HG03108 (cell line): ENCODE measurements around the gene MGAT4D.
"Not testable (repeated sequence)": the region's sequence is repeated elsewhere in the genome, so short reads cannot be mapped to it uniquely, and the experiment has no call there.

ENCODE experiments used
- ATAC-seq: cut with Tn5 transposase; IDR thresholded peaks from one replicate; pipeline ENCODE4 v1.9.1; 2021; ENCODE audit warnings: moderate library complexity; ENCODE audit not compliant: unreplicated experiment

MGAT4D gene

DNA sequence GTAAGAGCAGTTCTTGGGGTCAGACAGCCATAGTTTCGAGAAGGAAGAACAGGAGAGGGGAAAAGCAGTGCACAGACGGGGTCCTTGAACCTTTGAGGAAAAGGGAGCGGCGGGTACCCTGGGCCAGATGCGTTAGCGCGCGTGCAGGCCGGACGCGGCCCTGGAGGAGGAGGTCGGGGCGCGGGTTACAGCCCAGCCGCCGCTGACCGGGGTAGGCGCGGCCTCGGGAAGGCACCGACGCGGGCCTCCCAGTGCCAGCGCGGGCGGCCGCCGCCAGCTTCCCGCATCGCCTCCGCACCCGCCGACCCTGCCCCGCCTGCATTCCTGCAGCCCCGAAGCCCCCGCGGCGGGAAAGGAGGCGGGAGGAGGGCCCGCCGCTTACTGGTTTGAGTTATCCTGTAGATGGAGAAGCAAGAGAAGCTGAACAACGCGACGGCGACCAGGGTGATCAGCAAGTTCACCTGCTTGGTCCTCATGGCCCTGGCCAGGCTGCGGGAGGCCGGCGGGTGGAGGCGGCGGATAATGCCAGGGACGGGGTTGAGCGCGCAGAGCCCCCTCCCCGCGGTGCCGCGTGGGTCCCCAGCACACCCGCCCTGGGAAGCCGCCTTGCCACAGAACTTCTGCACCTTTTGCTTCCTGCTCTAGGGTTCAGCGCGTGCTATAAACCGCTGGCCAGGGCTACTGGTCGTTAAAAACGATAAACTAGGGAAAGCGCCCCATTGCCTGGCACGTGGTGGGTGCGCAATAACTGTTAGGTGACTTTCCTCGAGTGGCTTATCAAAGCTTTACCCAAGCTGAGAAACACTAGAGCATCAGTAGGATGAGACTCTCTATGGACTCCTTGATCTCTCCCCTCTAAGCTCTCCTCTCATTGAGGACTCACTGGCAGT, at the start of gene MGAT4D:
Gene MGAT4D (minus strand): TSS at position 547 of the 890 bp plus-strand sequence. CDS start 71 bp downstream, at position 476.
- no peak for ATAC-seq

DNA sequence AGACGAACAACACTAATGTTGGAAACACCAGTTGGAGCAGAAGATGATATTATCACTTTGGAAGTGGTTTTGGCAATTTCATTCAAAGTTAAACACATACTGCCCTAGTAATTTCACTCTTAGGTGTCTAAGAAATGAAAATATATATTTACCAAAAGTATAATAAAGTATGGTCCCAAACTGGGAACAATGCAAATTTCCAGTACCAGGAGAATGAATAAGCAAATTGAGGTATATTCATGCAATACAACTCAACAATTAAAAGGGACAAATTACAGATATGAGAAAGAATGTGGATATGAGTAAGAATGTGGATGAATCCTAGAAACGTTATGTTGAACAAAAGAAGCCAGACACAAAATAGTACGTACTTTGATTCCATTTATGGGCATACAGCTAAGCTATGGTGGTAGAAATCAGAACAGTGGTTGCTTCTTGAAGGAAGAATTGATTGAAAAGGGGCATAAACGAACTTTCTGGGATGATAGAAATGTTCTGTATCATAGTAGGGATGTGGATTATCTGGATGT, 35.9 kb upstream of the MGAT4D start:
- ATAC-seq, result no peak

DNA sequence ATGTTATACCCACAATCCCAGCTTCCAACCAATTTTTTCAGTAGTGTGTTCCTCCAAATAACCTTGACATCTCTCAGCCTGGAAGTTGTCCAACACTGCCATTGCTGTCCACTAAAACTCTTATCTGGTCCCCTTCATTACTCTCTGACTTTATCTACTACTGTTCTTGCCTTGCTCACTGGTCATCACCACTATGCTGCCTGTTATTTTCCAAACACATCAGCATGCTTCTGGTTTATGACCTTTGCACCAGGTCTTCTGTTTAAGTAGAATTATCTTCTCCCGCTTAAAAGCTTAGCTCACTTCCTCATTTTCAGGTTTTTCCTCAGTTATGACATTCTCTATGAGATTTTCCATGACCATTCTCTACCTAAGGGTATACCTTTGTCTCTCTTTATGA, 31.3 kb upstream of the MGAT4D start:
- no peak for ATAC-seq

DNA sequence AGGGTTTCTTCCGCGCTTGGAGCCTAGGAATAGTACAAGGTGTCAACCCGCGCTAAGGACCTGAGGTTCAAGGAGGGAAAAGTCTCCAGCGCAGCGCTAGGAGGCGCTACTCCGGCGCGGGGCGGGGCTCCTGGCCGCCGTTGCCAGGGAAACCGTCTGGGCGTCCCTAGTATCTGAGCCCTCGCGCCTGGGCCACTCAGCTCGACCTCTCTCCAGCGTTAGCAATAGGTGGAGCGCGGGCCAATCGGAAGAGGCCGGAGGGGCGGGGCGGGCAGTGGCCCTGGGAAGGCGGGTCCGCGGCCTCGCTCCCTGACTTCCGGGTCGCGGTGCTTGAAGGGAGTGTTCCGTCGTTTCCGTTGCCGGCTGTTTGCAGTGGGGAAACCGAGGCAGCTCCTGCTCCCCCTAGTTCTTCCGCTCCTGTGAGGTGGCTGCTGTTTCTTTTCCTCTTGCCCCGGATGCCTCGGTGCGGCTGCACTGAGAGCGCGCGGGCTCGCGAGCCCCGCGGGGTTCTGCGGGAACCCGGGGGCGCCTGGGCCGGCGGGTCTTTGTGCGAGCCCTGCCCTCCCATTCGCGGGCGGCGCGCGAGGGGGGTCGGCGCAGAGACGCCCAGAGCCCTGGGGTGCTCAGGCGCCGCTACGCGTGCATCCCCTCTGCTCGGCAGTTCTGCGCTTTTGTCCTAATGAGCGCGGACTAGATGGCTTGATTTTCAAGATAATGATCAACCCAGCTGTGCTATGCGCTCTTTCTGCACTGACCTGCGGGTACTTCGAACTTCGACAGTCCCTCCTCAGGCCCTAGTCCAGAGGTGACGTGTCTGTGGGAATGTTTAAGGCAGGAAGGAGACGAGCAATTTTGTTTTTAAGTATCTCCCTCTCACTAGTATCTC, 26.0 kb upstream of the MGAT4D start, which contains the start of gene ELMOD2:
Gene ELMOD2 (plus strand): TSS at position 312 of the 886 bp plus-strand sequence. CDS start 1,261 bp downstream, outside the sequence.
- peak; percentile 100 for ATAC-seq

DNA sequence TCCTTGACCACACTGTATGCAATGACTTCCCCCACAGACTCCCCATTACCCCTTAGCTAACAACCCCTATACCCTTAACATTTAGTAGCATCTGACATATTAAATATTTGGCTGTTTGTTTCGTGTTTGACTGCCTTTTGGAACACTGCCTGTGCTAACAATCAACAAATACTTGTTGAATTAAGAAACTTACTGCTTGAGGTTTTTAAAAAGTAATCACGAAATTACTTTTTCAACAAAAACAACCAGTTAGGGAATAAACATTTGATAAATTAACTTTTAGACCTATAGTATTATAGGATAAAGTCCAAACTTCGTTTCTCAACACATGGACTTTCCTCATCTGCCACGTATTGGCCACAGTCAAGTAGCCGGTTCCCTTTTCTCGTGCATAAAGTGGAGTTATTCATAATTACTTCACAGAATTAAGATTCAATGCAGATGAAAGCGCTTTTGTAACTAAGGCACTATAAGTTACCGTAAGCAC, 25.3 kb upstream of the MGAT4D start:
- ATAC-seq, result peak; percentile 1

DNA sequence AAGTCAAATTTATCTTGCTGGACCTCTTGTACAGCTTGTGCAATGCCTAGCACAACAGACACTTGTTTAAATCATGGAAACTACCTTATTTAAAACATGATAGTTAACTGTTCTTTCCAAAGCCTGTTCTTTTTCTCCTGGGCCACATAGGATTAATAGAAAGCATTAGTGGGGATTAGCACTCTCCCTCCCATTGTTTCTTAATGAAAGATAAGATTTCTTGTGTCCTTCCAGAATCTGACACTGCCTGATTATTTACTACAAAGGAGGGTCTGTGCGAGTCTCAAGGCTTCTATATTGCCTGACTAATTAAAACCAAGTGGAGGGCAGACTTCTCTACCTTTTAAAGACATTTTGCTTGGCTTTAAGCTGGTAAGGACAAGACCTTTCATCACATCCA, 17.3 kb upstream of the MGAT4D start:
- ATAC-seq, result no peak

DNA sequence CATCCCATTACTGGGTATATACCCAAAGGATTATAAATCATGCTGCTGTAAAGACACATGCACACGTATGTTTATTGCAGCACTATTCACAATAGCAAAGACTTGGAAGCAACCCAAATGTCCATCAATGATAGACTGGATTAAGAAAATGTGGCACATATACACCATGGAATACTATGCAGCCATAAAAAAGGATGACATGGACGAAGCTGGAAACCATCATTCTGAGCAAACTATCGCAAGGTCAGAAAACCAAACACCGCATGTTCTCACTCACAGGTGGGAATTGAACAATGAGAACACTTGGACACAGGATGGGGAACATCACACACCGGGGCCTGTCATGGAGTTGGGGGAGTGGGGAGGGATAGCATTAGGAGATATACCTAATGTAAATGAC, 15.7 kb upstream of the MGAT4D start:
- not testable (repeated sequence) for ATAC-seq

DNA sequence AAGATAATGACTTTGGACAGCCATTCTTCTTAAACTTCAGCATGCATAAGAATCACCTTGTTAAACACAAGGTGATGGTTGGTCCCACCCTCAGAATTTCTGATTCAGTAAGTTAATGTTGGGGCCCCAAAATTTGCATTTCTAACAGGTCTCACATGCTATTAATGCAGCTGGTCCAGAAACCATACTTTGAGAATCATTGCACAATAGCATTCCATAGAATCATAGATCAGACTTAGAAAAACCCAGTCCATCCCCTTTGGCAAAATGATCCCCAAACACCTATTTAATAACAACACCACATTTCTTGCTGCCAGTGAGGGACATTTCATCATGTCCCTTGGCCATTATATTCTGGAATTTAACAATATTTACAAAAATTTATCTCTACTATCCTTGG, 6.2 kb upstream of the MGAT4D start:
- ATAC-seq, result no peak

DNA sequence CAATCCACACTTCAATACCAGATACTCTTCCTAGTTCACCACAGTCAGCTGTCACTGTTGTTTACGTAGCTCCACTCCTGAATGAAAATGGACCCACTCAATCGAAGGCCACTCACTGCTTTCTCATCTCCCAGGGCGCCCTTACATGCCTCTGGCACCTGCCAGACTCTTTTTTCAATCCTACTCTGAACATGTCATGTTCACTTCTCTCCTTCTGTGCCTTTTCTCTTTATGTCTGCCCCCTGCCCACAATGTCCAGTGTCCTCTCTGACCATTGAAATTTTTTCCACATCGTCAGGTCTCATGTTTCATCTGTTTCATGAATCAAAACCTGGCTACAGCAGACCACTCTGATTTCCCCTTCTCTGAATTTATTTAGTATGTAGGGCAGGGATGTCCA, 1.3 kb upstream of the MGAT4D start:
- no peak for ATAC-seq

DNA sequence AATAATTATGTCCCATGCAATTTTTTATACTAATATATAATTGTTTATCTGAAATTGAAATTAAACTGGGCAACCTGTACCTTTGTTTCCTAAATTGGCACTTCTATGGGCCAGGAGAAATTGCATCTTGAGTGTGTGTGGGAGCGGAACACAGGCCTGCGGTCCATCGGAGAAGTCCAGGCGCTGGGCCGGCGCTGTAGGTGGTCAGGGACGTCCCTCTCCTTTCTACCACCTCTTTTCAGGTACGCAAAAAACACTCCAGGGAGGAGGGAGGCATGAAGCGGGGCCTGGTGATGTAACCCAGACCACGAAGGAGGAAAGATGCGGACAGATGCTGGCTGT, 717 bp downstream of the MGAT4D start:
- no peak for ATAC-seq

DNA sequence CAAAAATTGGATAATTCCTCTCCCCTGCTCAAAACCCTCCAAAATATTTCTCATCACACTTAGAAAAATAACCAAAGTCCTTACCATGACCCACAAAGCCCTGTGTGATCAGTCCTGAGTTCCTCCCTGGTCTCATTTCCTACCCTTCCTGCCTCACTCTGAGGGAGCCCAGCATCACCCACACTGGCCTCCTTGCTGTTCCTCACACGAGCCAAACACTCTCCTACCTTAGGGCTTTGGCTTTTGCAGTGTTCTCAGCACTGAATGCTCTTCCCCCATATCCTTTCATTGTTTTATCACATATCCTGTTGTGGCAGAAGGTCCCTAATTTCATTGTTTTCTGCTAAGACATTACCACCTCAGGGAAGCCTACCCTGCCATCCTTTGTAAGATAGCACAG, 12.2 kb downstream of the MGAT4D start:
- ATAC-seq, result no peak

DNA sequence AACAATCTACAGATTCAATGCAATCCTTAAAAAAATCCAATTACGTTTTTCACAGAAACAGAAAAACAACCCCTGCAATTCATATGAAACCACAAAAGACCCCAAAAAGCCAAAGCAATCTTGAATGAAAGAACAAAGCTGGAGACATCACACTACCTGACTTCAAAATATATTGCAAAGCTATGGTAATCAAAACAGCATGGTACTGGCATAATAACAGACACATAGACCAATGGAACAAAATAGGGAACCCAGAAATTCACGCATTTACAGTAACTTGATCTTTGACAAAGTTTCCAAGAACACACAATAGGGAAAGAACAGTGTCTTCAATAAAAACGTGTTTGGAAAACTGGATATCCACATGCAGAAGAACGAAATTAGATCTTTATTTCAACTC, 14.6 kb downstream of the MGAT4D start:
- ATAC-seq, result no peak

DNA sequence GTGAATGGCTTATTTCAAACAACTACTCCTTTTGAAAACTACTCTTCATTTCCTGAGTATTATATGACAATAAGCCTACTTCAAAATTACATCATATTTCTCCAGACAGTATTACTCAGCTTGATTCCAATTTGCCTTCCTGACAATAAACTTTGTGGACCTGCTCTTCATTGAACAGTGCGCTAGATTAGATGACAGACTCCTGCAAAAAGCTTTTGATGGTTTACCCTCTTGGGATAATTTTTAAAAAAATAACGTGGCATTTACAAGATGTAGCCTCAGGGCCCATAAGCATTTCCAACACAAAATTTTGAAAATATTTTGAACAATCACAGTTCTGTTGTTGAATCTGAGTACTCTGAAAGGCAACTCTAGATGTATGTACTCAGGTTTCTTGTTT, 25.9 kb downstream of the MGAT4D start:
- no peak for ATAC-seq

DNA sequence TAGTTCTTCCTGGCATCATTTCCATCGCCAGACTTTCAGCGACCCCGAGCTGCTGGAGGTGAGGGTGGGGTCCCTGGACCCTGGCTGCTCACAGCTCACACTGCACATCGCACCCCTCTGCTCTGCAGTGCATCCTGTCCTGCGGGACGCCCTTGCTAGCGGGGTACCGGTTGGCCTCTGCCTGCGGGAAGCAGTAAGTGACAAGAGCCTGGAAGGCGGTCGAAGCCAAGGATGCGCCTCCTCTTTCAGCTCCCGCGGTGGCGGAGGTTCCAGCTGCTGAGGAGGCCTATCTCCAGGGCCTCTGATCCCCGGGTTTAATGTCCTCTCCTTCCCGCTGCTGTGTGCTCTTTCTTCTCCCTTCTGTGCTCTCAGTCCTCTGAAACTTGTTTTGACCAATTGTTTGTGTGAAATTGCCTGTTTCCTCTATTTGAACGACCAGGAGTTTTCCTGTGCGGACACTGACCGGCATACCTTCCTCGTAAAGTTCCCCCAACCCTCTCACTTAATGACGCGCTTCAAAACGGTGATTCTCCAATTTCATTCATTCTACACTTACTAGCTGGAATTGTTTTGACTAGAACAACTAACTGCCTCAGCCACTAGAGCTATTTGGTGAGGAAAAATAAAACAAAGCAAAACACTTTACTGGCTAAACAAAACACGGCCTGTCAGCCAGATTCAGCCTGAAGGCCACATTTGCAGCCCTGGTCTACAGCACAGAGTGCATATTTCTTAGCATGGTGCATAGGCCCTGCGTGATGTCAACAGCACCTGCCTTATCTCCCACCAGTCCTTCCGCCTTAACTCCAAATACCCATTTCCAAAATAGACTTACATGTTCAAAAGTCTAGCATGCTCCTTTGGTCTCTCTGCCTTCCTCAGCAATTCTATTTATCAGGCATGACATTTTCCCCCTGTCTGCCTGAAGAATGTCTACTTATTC, 28.0 kb downstream of the MGAT4D start:
- ATAC-seq, result no peak

DNA sequence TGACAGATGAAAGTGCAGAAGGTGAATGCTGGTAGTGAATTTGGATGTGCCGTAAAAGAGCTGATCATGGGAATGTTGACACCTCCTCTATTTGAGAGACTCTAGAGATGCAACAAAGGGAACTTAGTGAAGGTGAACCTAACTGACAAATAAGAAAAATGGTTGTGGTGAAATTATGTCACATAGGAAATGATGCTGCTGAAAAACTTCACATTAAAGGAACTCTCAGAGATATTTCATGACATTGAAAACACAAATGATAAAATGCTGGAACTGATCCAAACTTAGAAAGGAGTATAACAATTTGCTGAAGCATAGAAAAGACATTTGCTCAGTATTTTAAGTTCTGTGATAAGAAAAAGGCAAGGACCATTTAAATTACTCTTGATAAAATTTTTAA, 31.9 kb downstream of the MGAT4D start:
- no peak for ATAC-seq

DNA sequence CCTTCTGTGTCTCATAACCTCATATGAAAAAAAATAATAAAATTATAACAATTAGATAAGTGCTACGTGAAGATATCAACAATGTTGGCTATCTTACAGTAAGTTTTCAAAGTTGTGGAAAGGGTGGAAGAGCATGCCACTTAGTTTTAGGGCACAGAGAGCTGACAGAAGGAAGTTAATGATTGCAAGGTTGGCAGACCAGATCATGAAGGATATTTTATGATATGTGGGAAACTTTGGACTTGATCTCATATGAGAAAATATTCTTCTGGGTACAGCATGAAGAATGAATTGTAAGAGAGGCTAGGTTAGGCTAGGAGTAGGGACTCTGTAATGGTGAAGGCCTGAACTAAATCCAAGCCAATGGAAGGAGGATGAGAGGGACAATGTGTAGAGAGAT, 34.5 kb downstream of the MGAT4D start:
- ATAC-seq, result no peak

DNA sequence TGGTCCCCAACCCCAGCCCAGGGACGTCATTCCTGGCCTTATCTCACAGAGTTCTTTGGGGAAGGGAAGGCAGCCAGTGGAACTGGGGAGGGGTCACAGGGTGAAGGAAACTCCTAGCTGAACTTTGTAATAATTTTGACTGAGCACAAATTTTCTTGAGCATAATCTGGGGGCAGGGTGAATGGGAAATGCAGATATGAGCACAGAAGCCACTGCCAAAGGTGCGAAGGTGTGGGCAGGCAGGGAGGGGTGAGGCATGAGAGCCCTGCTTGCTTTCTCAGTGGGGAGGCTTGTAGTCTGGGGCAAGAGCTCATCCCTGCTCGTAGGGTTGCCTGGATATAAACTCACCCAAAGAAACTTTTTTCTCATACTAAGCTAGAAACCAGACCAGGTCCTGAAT, 34.9 kb downstream of the MGAT4D start:
- ATAC-seq, result no peak

DNA sequence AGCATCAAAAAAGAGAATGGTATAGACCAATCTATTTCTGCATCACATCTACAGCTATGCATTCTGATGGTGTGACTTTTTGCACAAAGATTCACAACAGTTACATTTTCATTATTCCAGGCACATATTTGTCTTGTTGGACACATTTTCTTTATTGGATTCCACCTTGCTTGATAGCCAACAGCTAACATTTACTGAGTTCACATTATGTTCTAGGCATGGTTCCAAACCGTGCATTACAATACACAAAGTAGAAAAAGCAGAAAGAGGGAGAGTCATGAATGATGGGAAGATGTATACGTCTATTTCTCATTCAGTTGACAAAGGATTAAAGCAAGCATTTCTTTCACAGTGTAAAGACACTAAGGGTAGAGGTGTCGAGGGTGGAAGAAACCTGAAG, 47.7 kb downstream of the MGAT4D start:
- no peak for ATAC-seq

DNA sequence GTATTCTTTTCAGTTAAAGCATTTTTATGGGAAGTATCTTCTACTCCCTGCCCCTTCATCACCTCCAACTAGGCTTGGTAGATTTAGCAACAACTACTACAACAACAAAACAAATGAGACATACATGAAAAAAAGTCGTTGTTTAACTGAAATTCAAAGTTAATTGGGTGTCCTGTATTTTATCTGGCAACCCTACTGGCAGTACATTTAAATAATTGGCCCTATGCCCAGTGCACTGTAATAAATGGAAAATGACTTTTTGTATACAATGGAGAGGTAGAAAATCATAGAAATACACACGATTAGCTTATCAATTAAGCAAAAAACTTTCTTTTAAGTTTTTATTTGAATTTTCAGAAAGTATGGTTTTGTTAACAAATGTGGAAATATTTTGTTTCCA, 49.3 kb downstream of the MGAT4D start:
- ATAC-seq, result no peak

DNA sequence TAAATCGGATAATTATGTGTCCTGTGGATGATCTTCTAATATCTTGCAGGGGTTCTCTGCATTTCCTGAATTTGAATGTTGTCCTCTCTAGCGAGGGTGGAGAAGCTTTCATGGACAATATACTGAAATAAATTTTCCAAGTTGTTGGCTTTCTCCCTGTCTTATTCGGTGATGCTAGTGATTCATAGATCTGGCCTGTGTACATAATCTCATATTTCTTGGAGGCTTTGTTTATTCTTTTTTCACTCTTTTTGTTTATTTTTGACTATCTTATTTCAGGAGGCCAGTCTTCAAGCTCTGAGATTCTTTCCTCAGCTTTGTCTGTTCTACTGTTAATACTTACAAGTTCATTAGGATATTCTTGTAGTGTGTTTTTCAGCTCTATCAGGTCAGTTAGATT, 49.9 kb downstream of the MGAT4D start:
- ATAC-seq, result no peak
